OCI-M2 (cell line): ENCODE results near the gene SIAH3.

Experiments used
- DNase-seq: peaks from one replicate; lab custom pipeline; 2025; ENCODE audit not compliant: unreplicated experiment; lab: John Stamatoyannopoulos, UW

Gene SIAH3

DNA sequence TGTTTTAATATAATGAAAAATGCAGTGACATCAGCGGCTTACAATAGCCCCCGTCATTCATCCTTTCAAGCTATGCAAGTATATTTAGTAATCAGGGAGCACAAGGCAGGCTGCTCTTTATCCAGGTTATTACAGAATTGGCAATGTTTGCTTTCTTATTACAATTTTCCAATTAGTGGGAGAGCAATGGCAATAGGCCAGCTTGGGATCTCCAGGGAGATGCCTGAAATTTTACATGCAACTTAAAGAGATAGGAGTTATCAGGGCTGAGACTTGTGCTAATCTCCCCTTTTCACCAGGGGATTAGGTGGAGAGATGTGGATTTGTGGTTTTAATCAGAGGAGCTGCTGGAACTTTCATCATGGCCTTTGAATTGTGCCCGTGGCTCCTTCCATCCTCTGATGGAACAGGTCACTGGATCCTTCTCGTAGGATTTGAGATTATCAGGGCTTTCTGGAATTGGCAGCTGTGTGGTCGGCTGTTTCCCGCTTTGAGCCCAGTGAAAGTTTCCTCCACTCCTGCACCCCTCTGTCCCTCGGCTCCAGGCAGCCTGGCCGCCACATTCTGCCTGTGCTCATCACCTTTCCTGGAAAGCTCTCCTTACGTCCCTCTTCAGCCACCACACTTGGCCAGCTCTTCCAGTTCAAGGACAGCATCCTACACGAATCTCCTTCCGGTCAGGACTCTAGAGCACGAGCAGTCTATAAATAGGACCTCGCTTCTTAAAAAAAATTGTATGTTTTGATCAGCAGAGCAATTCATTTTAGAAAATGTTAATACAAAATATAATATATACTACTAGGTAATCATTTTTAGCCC, 102.4 kb downstream of the SIAH3 start:
- DNase-seq = no peak

GRCh38 chr13:45747071-45747470, 104.5 kb downstream of the SIAH3 start:
- DNase-seq = no peak

DNA sequence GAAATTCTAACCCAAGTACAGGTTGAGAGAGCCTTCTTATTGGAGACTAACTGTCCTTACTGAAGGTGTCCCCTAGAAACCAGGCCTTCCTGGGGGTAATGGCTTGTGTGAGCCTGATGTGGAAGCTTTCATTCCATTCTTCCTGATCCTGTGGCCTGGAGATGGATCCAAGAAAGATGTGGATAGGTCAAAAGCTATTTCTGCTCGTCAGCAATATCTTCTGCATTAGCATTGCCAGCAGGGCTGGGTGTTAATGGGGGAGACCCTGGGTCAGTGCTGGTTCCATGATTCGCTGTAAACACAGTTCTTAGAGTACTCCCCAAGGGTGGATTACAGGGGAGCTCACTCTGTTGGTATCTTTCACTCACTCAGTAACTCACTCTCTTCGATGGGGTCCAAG, 106.6 kb downstream of the SIAH3 start:
- no peak for DNase-seq

- no peak for DNase-seq
Measured at GRCh38 chr13:45742985-45743384, 108.6 kb downstream of the SIAH3 start.

- DNase-seq = no peak
Measured at GRCh38 chr13:45737571-45738017, 114.0 kb downstream of the SIAH3 start.

- DNase-seq = no peak
Measured at GRCh38 chr13:45733361-45733760, 118.2 kb downstream of the SIAH3 start.

DNA sequence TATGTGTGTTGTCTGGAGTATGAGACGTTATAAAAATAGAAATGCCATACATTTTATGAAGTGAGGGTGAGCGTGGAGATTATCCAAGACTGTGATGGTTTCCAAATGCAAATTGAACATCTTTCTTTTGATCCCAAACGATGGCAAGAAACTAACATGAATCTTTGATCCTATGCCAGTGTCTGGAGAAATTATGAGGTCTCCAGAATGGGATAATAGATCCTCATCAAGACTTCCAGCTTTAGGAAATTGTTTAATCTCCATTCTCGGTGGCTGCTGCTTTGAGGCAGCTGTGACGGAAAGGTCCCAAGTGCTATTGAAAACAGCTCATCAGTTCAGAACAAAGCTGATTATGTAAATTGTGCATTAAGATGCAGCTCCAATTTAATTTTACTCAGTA, 118.6 kb downstream of the SIAH3 start:
- DNase-seq = no peak

DNA sequence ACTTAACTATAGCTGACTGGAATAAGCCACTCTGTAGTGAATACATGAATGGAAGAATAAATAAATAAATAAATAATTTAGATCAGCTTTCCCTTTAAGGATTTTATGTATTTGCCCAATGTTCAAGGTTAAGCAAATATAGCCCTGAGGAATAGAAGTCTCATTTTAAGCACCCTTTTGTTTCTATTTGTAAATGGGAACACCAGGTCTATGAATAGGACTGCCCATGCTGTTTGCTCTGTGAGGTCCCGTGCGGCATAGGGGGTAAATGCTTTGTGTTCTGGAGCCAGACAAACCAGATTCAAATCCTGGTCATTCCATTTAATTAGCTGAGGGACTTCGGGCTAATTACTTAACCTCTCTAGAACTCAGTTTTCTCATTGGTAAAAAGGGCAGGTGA, 120.1 kb downstream of the SIAH3 start:
- no peak for DNase-seq

- no peak for DNase-seq
Measured at GRCh38 chr13:45728759-45729158, 122.8 kb downstream of the SIAH3 start.
